Activated CD4-positive, alpha-beta T cell treated with anti-CD3 and anti-CD28 coated beads, Interleukin-2, amount 10 ng/mL, durations not matched to agents 7 days and 5 days (primary cell): ENCODE measurements around the gene MMP20. TPM values are rescaled to one million over a fixed set of nuclear protein-coding genes. Genes with fewer than 3 reads are reported as not detected.

Experiments used
- CTCF ChIA-PET: fragments of 350-600 bp; sonication (Branson Sonifier 250); formaldehyde crosslinking; loops from one replicate; lab custom pipeline; 2021; ENCODE audit warnings: antibody characterized with exemption; lab: Charles Lee
- POLR2A ChIA-PET: fragments of 350-600 bp; sonication (Branson Sonifier 250); formaldehyde crosslinking; loops from one replicate; lab custom pipeline; 2021; ENCODE audit warnings: antibody characterized with exemption; lab: Charles Lee
- DNase-seq: peaks from one replicate; pipeline ENCODE4 v3.0.0-alpha.2; 2020
- H3K27ac Mint-ChIP-seq: one replicate; pipeline ENCODE4 v1.8.0; 2021; ENCODE audit warnings: mild to moderate bottlenecking, moderate library complexity, mixed read lengths
- H3K27me3 Mint-ChIP-seq: one replicate; pipeline ENCODE4 v1.8.0; 2021; ENCODE audit warnings: mixed read lengths
- H3K36me3 Mint-ChIP-seq: one replicate; pipeline ENCODE4 v1.8.0; 2021; ENCODE audit warnings: low read depth, mixed read lengths
- H3K4me1 Mint-ChIP-seq: one replicate; pipeline ENCODE4 v1.8.0; 2021; ENCODE audit warnings: mixed read lengths
- H3K4me3 Mint-ChIP-seq: one replicate; pipeline ENCODE4 v1.8.0; 2021; ENCODE audit warnings: mild to moderate bottlenecking, moderate library complexity, mixed read lengths
- H3K9me3 Mint-ChIP-seq: one replicate; pipeline ENCODE4 v1.8.0; 2021; ENCODE audit warnings: mixed read lengths
- total RNA-seq, 2 experiments: library from RNA; stranded (reverse); gene quantifications; one replicate each; pipeline ENCODE4 v1.2.3, GENCODE V29; 2021

The MMP20 gene
- not detected for total RNA-seq

- ChIA-PET CTCF (interaction anchor here (1.4 kb wide), 1 partner anchor 29 kb away, joined by 4 read pairs; no protein-coding TSS in a partner anchor), POLR2A (no interaction called here)
- no peak for DNase-seq
- Mint-ChIP-seq H3K4me3 (no peak within 1 kb of the TSS), H3K9me3 (no peaks in the 10 kb centered on the region), H3K4me1 (no peaks in the 10 kb centered on the region), H3K36me3 (no peaks in the 10 kb centered on the region), H3K27me3 (peaks cover 16% of the 10 kb centered on the region), H3K27ac (no peak within 1 kb of the TSS)
Observed at GRCh38 chr11:102625177-102625576, at the start of gene MMP20. Gene MMP20 (minus strand): TSS chr11:102625332. CDS start chr11:102625319, 13 bp downstream.

DNA sequence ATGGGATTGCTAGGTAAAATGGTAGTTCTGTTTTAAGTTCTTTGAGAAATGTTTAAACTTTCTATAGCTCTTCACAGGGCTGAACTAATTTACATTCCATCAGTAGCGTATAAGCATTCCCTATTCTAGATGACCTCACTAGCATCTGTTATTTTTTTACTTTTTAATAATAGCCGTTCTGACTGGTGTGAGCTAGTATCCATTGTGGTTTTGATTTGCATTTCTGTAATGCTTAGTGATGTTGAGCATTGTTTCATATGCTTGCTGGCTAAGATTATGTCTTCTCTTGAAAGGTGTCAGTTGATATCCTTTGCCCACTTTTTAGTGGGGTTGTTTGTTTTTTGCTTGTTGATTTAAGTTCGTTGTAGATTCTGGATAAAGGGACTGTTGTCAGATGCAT, 44.5 kb upstream of the MMP20 start:
- no peaks in the 10 kb centered on the region for H3K9me3 Mint-ChIP-seq
- H3K27me3 Mint-ChIP-seq: peaks cover 9% of the 10 kb centered on the region
- H3K4me3 Mint-ChIP-seq: no peak overlapping the region
- H3K4me1 Mint-ChIP-seq: no peaks in the 10 kb centered on the region
- POLR2A ChIA-PET: no interaction called here
- H3K27ac Mint-ChIP-seq: no peak overlapping the region
- no peaks in the 10 kb centered on the region for H3K36me3 Mint-ChIP-seq
- CTCF ChIA-PET: no interaction called here
- no peak for DNase-seq

- ChIA-PET CTCF (interaction anchor here (0.7 to 1.5 kb wide), 15 partner anchors 9 to 378 kb away, joined by 3 to 7 read pairs (median 3); no protein-coding TSS in a partner anchor), POLR2A (no interaction called here)
- Mint-ChIP-seq H3K4me1 (no peaks in the 10 kb centered on the region), H3K4me3 (no peak overlapping the region), H3K9me3 (no peaks in the 10 kb centered on the region), H3K27ac (no peak overlapping the region), H3K36me3 (no peaks in the 10 kb centered on the region), H3K27me3 (peaks cover 8% of the 10 kb centered on the region)
- DNase-seq: peak; percentile 30
Observed at GRCh38 chr11:102666331-102666957, 41.3 kb upstream of the MMP20 start.

DNA sequence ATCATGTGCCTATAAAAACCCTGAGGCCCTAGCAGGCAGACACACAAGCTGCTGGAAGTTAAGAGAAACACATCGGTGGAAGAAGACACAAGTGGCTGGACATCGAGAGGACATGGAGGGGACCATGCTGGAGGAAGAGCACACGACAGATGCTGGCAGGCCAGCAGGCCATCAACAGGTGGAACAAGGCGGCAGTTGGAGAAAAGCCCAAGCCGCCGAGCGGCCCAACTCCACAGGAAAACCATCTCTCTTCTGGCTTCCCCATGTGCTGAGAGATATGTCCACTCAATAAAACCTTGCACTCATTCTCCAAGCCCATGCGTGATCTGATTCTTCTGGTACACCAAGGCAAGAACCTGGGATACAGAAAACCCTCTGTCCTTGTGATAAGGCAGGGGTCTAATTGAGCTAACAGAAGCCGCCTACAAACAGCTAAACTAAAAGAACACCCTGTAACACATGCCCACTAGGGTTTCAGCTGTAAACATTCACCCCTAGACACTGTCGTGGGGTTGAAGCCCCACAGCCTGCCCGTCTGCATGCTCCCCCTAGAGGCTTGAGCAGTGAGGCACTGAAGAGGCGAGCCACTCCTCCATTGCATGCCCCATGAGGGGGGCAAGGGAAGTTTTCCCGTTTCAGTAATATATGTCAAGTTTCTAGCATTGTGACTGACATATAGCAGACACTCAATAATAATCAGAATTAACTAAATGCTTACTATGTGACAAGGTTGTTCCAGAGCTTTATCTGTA, 39.0 kb upstream of the MMP20 start:
- H3K27me3 Mint-ChIP-seq: peaks cover 8% of the 10 kb centered on the region
- no peaks in the 10 kb centered on the region for H3K9me3 Mint-ChIP-seq
- no peaks in the 10 kb centered on the region for H3K36me3 Mint-ChIP-seq
- DNase-seq: peak; percentile 18
- ChIA-PET POLR2A (no interaction called here), CTCF (no interaction called here)
- no peak overlapping the region for H3K27ac Mint-ChIP-seq
- no peak overlapping the region for H3K4me3 Mint-ChIP-seq
- H3K4me1 Mint-ChIP-seq: no peaks in the 10 kb centered on the region

GRCh38 chr11:102662607-102663006, 37.5 kb upstream of the MMP20 start:
- Mint-ChIP-seq H3K4me1 (no peaks in the 10 kb centered on the region), H3K27ac (no peak overlapping the region), H3K27me3 (peaks cover 10% of the 10 kb centered on the region), H3K4me3 (no peak overlapping the region), H3K36me3 (no peaks in the 10 kb centered on the region), H3K9me3 (no peaks in the 10 kb centered on the region)
- ChIA-PET POLR2A (interaction anchor here (0.6 kb wide), 1 partner anchor 320 kb away, joined by 8 read pairs; no protein-coding TSS in a partner anchor), CTCF (no interaction called here)
- no peak for DNase-seq

DNA sequence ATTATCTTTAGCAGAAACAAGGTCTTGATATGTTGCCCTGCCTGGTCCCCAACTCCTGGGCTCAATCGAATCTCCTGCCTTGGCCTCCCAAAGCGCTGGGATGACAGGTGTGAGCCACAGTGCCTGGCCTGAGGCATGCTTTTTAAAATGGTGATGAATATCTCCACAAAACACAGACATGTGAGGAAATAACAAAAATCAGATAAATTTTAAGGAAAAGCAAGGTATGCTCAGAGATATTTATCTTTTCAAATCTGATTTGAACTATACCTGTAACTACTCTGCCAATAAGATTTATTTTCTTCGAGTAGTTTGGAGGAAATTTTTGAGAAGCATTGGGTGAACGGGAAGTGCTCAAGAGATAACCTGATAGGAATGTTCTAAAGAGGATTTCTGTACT, 35.9 kb upstream of the MMP20 start:
- no peak for DNase-seq
- Mint-ChIP-seq H3K27me3 (peaks cover 24% of the 10 kb centered on the region), H3K36me3 (no peaks in the 10 kb centered on the region), H3K4me1 (no peaks in the 10 kb centered on the region), H3K4me3 (no peak overlapping the region), H3K27ac (no peak overlapping the region), H3K9me3 (no peaks in the 10 kb centered on the region)
- ChIA-PET CTCF (no interaction called here), POLR2A (no interaction called here)

GRCh38 chr11:102656528-102656927, 31.4 kb upstream of the MMP20 start:
- H3K27me3 Mint-ChIP-seq: peaks cover 31% of the 10 kb centered on the region

GRCh38 chr11:102655547-102655946, 30.4 kb upstream of the MMP20 start:
- H3K9me3 Mint-ChIP-seq: peaks cover 4% of the 10 kb centered on the region
- ChIA-PET CTCF (no interaction called here), POLR2A (no interaction called here)
- H3K4me3 Mint-ChIP-seq: no peak overlapping the region
- peaks cover 35% of the 10 kb centered on the region for H3K27me3 Mint-ChIP-seq
- no peaks in the 10 kb centered on the region for H3K4me1 Mint-ChIP-seq
- H3K36me3 Mint-ChIP-seq: no peaks in the 10 kb centered on the region
- no peak for DNase-seq
- H3K27ac Mint-ChIP-seq: no peak overlapping the region

More at GRCh38 chr11:102656528-102656927, 31.4 kb upstream of the MMP20 start:
- POLR2A ChIA-PET: interaction anchor here (0.7 kb wide), 1 partner anchor 445 kb away, joined by 4 read pairs; no protein-coding TSS in a partner anchor
- no peak for DNase-seq
- CTCF ChIA-PET: no interaction called here
- peaks cover 4% of the 10 kb centered on the region for H3K9me3 Mint-ChIP-seq
- H3K4me1 Mint-ChIP-seq: no peaks in the 10 kb centered on the region
- no peaks in the 10 kb centered on the region for H3K36me3 Mint-ChIP-seq
- no peak overlapping the region for H3K4me3 Mint-ChIP-seq
- no peak overlapping the region for H3K27ac Mint-ChIP-seq

- no peak for DNase-seq
- Mint-ChIP-seq H3K4me1 (no peaks in the 10 kb centered on the region), H3K27ac (no peak overlapping the region), H3K27me3 (peaks cover 37% of the 10 kb centered on the region), H3K36me3 (no peaks in the 10 kb centered on the region), H3K9me3 (peaks cover 4% of the 10 kb centered on the region), H3K4me3 (no peak overlapping the region)
- CTCF ChIA-PET: interaction anchor here (1.0 to 1.2 kb wide), 2 partner anchors 12 to 42 kb away, joined by 3 read pairs; no protein-coding TSS in a partner anchor
- POLR2A ChIA-PET: no interaction called here
Observed at GRCh38 chr11:102654761-102655160, 29.6 kb upstream of the MMP20 start.

DNA sequence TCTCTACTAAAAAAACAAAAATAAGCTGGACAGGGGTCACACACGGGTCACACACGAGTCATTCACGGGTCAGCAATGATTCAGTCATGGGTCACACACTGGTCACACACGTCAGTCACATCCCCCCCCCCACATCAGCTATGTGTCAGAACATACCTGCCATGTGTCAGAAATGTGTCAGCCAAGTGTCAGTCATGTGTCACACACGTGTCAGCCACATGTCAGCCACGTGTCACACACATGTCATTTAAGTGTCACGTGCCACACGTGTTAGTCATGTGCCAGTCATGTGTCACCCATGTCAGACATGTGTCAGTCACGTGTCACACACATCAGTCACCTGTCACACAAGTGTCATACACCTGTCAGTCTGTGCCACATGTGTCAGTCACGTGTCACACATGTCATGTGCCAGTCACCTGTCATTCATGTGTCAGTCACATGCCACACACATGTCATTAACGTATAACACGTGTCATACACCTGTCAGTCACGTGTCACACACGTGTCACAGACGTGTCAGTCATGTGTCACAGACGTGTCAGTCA, 28.7 kb upstream of the MMP20 start:
- Mint-ChIP-seq H3K4me3 (no peak overlapping the region), H3K36me3 (no peaks in the 10 kb centered on the region), H3K9me3 (peaks cover 4% of the 10 kb centered on the region), H3K27ac (no peak overlapping the region), H3K27me3 (peaks cover 33% of the 10 kb centered on the region), H3K4me1 (no peaks in the 10 kb centered on the region)
- ChIA-PET POLR2A (no interaction called here), CTCF (interaction anchor here (0.6 to 1.2 kb wide), 3 partner anchors 13 to 441 kb away, joined by 3 read pairs; no protein-coding TSS in a partner anchor)
- DNase-seq: no peak

DNA sequence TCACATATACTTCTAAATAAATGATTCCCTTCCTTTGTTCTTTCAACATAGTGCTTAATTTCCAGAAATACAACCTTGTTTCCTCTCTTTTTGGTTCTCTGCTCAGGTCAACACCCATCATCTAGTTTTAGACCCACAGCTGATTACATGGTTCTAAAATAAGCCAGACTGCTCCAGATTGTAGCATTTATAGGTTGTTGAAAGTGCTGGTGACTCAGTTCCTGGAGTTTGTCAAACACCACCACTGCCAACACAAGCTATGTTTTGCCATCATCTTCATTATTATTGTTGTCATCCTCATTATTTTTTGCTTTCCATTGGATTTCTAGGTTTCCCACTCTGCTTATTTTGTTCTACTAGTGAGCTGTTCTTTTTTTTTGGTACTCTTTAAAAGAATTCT, 22.3 kb upstream of the MMP20 start:
- Mint-ChIP-seq H3K4me1 (no peaks in the 10 kb centered on the region), H3K4me3 (no peak overlapping the region), H3K27ac (no peak overlapping the region), H3K27me3 (peaks cover 18% of the 10 kb centered on the region), H3K9me3 (no peaks in the 10 kb centered on the region), H3K36me3 (no peaks in the 10 kb centered on the region)
- POLR2A ChIA-PET: no interaction called here
- CTCF ChIA-PET: no interaction called here
- no peak for DNase-seq

DNA sequence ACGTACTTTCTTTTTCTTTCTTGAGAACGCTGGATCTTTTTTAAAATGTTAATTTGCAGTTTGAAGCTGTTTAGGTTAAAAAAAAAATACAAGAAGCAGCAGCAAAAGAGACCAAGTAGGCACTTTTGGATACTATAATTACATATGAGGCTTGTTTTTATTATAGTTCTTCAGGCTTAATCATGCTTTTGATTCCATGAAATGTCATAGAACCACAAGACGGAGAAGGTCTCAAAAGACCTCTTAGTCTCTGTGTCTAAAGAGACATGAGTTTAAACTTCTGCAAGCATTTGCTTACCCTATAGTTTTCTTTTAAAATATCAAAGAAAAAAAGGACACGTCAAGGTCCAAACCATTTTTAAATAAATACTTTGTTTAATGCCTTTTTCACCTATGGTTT, 18.8 kb upstream of the MMP20 start:
- ChIA-PET CTCF (no interaction called here), POLR2A (no interaction called here)

GRCh38 chr11:102640946-102641345, 15.8 kb upstream of the MMP20 start:
- ChIA-PET POLR2A (no interaction called here), CTCF (no interaction called here)
- Mint-ChIP-seq H3K4me3 (no peak overlapping the region), H3K27ac (no peak overlapping the region), H3K9me3 (no peaks in the 10 kb centered on the region), H3K4me1 (no peaks in the 10 kb centered on the region), H3K27me3 (peaks cover 19% of the 10 kb centered on the region), H3K36me3 (no peaks in the 10 kb centered on the region)
- no peak for DNase-seq

More for the DNA sequence above, 18.8 kb upstream of the MMP20 start:
- Mint-ChIP-seq H3K4me3 (no peak overlapping the region), H3K27me3 (peaks cover 15% of the 10 kb centered on the region), H3K9me3 (no peaks in the 10 kb centered on the region), H3K36me3 (no peaks in the 10 kb centered on the region), H3K27ac (no peak overlapping the region), H3K4me1 (no peaks in the 10 kb centered on the region)
- DNase-seq: no peak
